ENCODE data around the gene ANTKMT.

GRCh38 chr16:686459-687260, 34.3 kb upstream of the ANTKMT start:
- TF ChIP-seq POLR2AphosphoS5 (IDR thresholded peaks at IDR 0.05; ENCODE audit: low read depth, low read length) (no peak), TAF1 (IDR thresholded peaks at IDR 0.05; ENCODE audit: borderline replicate concordance, insufficient read depth, low read length) (no peak)
